ENCODE data around the gene ILKAP. TPM values are rescaled to one million over a fixed set of nuclear protein-coding genes. Genes with fewer than 3 reads are reported as not detected.

ILKAP gene
- total RNA-seq, 2 donors from 2014 or later = 75.8 to 99.7 TPM

- no peak overlapping the region for H3K27ac Mint-ChIP-seq
- ATAC-seq (no peak), DNase-seq (ENCODE audit: low spot score) (no peak)
- no peaks in the 10 kb centered on the region for H3K4me1 Mint-ChIP-seq (ENCODE audit: low read depth in 2 of 2)
- no peaks in the 10 kb centered on the region for H3K9me3 Mint-ChIP-seq
- H3K36me3 Mint-ChIP-seq = no peaks in the 10 kb centered on the region
- no peak overlapping the region for H3K4me3 Mint-ChIP-seq
- no peaks in the 10 kb centered on the region for H3K27me3 Mint-ChIP-seq
These were observed 50.5 kb downstream of the ILKAP start for GRCh38 chr2:238152771-238153688.

- Mint-ChIP-seq H3K9me3 (no peaks in the 10 kb centered on the region), H3K4me3 (no peak overlapping the region), H3K27ac (no peak overlapping the region), H3K4me1 (ENCODE audit: low read depth in 2 of 2) (no peaks in the 10 kb centered on the region), H3K36me3 (no peaks in the 10 kb centered on the region), H3K27me3 (no peaks in the 10 kb centered on the region)
- DNase-seq (ENCODE audit: low spot score) (no peak), ATAC-seq (no peak)
These were observed 51.8 kb downstream of the ILKAP start for GRCh38 chr2:238151628-238152235.

DNA sequence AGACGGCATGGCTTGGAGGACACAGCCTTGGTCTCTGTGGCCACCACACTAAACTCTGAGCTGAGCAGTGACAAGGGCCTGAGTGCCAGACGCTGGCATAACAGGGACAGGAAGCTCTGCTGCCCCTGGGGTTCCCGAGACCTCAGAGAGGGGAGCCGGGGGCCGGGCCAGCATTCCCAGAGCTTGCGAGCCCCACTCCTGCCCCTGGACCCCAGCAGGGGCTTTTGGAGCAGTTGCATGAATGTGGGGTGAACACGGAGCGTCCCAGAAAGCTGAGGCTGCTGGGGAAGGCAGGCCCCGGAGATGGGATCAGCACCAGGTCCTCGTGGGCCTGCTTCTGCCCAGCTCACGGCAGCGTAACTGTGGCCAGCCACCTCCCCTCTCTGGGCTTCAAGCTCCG, 52.3 kb downstream of the ILKAP start:
- no peaks in the 10 kb centered on the region for H3K4me1 Mint-ChIP-seq (ENCODE audit: low read depth in 2 of 2)
- no peak overlapping the region for H3K27ac Mint-ChIP-seq
- no peaks in the 10 kb centered on the region for H3K27me3 Mint-ChIP-seq
- no peak for ATAC-seq
- DNase-seq (ENCODE audit: low spot score) = no peak
- no peaks in the 10 kb centered on the region for H3K9me3 Mint-ChIP-seq
- H3K4me3 Mint-ChIP-seq = no peak overlapping the region
- H3K36me3 Mint-ChIP-seq = no peaks in the 10 kb centered on the region

- ATAC-seq = no peak
- DNase-seq (ENCODE audit: low spot score) = no peak
- Mint-ChIP-seq H3K9me3 (no peaks in the 10 kb centered on the region), H3K27ac (no peak overlapping the region), H3K36me3 (no peaks in the 10 kb centered on the region), H3K4me1 (ENCODE audit: low read depth in 2 of 2) (no peaks in the 10 kb centered on the region), H3K4me3 (no peak overlapping the region), H3K27me3 (no peaks in the 10 kb centered on the region)
These were observed 52.8 kb downstream of the ILKAP start for GRCh38 chr2:238150686-238151085.

DNA sequence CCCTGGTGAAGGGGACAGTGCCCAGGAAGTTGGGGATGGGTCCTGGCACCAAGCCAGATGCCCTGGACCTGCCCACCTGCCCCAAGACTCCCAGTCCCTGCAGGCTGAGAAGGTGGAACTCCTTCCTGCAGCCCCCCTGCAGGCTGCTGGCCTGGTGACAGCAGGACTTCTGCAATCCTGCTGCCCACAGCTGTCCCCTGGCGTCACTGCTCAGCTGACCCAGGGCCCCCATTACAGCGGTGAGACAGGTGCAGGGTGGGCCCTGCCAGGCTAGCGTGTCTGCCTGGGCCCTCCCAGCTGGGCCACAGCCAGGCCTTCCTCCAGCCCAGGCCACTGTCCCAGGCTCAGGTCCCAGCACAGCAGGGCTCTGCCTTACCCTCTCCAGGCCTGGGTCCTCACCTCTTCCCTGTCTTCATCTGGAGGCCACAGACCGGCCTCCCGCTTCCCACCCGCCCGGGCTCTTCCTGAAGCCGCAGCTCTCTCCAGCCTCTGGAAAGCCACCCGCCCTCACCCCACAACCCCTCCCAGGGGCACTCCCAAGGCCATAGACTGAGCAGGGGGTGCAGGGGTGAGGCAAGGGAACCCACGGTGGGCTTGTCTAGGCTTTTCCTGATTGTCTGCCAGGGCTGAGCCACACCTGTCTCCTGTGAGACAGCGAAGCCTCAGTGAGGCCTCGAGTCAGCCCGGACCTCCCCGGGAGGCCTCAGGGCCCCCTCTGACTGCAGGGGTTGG, 53.5 kb downstream of the ILKAP start:
- Mint-ChIP-seq H3K9me3 (no peaks in the 10 kb centered on the region), H3K4me1 (ENCODE audit: low read depth in 2 of 2) (no peaks in the 10 kb centered on the region), H3K27ac (no peak overlapping the region), H3K36me3 (no peaks in the 10 kb centered on the region), H3K4me3 (no peak overlapping the region), H3K27me3 (no peaks in the 10 kb centered on the region)
- ATAC-seq (no peak), DNase-seq (ENCODE audit: low spot score) (no peak)

- no peak overlapping the region for H3K27ac Mint-ChIP-seq
- H3K36me3 Mint-ChIP-seq = no peaks in the 10 kb centered on the region
- H3K9me3 Mint-ChIP-seq = no peaks in the 10 kb centered on the region
- no peak overlapping the region for H3K4me3 Mint-ChIP-seq
- no peak for ATAC-seq
- DNase-seq (ENCODE audit: low spot score) = no peak
- peaks cover 0 to 2% of the 10 kb centered on the region in 2 donors for H3K4me1 Mint-ChIP-seq (ENCODE audit: low read depth in 2 of 2)
- H3K27me3 Mint-ChIP-seq = no peaks in the 10 kb centered on the region
These were observed 54.5 kb downstream of the ILKAP start for GRCh38 chr2:238148981-238149380.

DNA sequence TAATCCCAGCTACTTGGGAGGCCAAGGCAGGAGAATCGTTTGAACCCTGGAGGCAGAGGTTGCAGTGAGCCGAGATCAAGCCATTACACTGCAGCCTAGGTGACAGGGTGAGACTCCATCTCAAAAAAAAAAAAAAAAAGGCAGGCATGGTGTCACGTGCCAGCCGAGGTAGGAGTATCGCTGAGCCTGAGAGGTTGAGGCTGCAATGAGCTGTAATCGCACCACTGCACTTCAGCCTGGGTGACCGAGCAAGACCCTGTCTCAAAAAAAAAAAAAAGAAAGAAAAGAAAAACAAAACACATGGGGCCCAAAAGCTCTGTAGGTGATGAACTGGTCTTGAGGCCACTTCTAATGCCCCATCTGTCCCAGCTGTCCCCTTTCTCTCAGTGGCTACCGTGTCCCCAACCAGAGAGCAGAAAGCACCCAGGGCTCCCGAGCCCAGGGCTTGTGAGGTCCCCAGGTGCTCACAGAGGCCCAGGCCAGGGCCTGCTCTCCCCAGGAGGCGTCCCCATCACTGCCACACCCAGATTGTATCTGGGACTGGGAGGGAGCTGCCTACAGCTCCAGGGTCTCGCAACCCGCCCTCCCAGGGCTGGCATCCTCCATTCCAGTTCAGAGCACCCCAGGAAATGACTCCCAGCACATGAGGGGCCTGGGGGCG, 56.5 kb downstream of the ILKAP start:
- Mint-ChIP-seq H3K27me3 (no peaks in the 10 kb centered on the region), H3K27ac (no peak overlapping the region), H3K4me3 (no peak overlapping the region), H3K36me3 (no peaks in the 10 kb centered on the region), H3K9me3 (no peaks in the 10 kb centered on the region), H3K4me1 (ENCODE audit: low read depth in 2 of 2) (peaks cover 0 to 7% of the 10 kb centered on the region in 2 donors)
- ATAC-seq (no peak), DNase-seq (ENCODE audit: low spot score) (no peak)

- no peak for ATAC-seq
- Mint-ChIP-seq H3K36me3 (no peaks in the 10 kb centered on the region), H3K4me1 (ENCODE audit: low read depth in 2 of 2) (peaks cover 0 to 15% of the 10 kb centered on the region in 2 donors), H3K4me3 (no peak overlapping the region), H3K9me3 (no peaks in the 10 kb centered on the region), H3K27ac (no peak overlapping the region), H3K27me3 (no peaks in the 10 kb centered on the region)
- DNase-seq (ENCODE audit: low spot score) = no peak
These were observed 57.6 kb downstream of the ILKAP start for GRCh38 chr2:238145851-238146250.

GRCh38 chr2:238145046-238145445, 58.4 kb downstream of the ILKAP start:
- Mint-ChIP-seq H3K27ac (no peak overlapping the region), H3K4me3 (no peak overlapping the region), H3K27me3 (no peaks in the 10 kb centered on the region), H3K9me3 (no peaks in the 10 kb centered on the region), H3K4me1 (ENCODE audit: low read depth in 2 of 2) (peaks cover 0 to 15% of the 10 kb centered on the region in 2 donors), H3K36me3 (no peaks in the 10 kb centered on the region)
- DNase-seq (ENCODE audit: low spot score) (no peak), ATAC-seq (no peak)

GRCh38 chr2:238144262-238144661, 59.2 kb downstream of the ILKAP start:
- ATAC-seq = no peak
- Mint-ChIP-seq H3K9me3 (no peaks in the 10 kb centered on the region), H3K4me1 (ENCODE audit: low read depth in 2 of 2) (peaks cover 0 to 17% of the 10 kb centered on the region in 2 donors), H3K27me3 (no peaks in the 10 kb centered on the region), H3K4me3 (no peak overlapping the region), H3K36me3 (no peaks in the 10 kb centered on the region), H3K27ac (no peak overlapping the region)
- DNase-seq (ENCODE audit: low spot score) = no peak

DNA sequence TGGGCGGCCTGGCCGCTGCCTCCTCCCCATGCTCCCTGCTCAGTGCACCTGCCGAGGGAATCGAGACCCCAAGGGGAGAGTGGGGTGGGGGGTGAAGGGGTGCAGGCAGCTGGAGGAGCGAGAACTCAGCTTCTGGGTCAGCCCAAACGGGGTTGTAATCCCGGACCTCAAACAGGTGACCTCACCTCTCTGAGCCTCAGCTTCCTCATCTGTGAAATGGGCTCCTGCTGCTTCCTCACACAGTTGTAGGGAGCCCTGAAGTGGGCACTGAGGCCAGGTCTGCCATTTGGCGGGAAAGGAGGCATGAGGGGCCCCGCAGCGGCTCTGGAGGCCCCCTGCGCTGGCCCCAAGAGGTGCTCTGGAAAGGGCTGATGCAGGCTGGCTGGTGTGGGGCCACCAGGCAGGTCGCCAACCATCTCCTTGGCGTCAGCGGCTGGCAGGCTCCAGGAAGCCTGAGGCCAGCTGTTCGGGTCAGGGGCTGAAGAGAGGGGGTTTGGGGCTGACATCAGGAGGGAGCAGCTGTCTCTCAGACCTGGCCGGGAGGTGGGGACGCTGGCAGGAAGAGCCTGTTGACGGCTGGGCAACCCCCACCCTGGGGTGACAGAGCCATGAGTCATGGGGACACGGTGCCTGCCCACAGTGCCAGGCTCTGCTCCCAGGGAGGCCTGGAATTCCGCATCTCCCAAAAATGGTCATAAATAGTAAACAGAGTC, 60.1 kb downstream of the ILKAP start:
- Mint-ChIP-seq H3K36me3 (no peaks in the 10 kb centered on the region), H3K27ac (no peak overlapping the region), H3K4me3 (no peak overlapping the region), H3K4me1 (ENCODE audit: low read depth in 2 of 2) (peaks cover 0 to 17% of the 10 kb centered on the region in 2 donors), H3K27me3 (no peaks in the 10 kb centered on the region), H3K9me3 (no peaks in the 10 kb centered on the region)
- DNase-seq (ENCODE audit: low spot score) (no peak), ATAC-seq (no peak)

- H3K27ac Mint-ChIP-seq = no peak overlapping the region
- DNase-seq (ENCODE audit: low spot score) = no peak
These were observed 60.9 kb downstream of the ILKAP start for GRCh38 chr2:238142382-238143205.

More at GRCh38 chr2:238142382-238143205, 60.9 kb downstream of the ILKAP start:
- no peak for ATAC-seq
- Mint-ChIP-seq H3K36me3 (no peaks in the 10 kb centered on the region), H3K9me3 (no peaks in the 10 kb centered on the region), H3K4me1 (ENCODE audit: low read depth in 2 of 2) (peaks cover 0 to 17% of the 10 kb centered on the region in 2 donors), H3K27me3 (no peaks in the 10 kb centered on the region), H3K4me3 (no peak overlapping the region)

All from natural killer cell treated with Interleukin-12 subunit alpha and Interleukin-12 subunit beta and Interleukin-15 and Interleukin-18, amount 100 ng/mL, for 72 hours (primary cell).